ENCODE results near the gene DALRD3.

The DALRD3 gene

GRCh38 chr3:49006408-49007067 is 11.8 kb downstream of the DALRD3 start:
- no peak for DNase-seq (ENCODE audit: low read depth in 2 of 3, low spot score in 2 of 3)

- no peak for DNase-seq (ENCODE audit: low read depth in 2 of 3, low spot score in 2 of 3)
Measured at GRCh38 chr3:49005998-49006397, 12.4 kb downstream of the DALRD3 start.

GRCh38 chr3:49005303-49005680 is 13.1 kb downstream of the DALRD3 start:
- no peak for DNase-seq (ENCODE audit: low read depth in 2 of 3, low spot score in 2 of 3)

- no peak for DNase-seq (ENCODE audit: low read depth in 2 of 3, low spot score in 2 of 3)
Measured at GRCh38 chr3:49004352-49005302, 13.8 kb downstream of the DALRD3 start.

- DNase-seq (ENCODE audit: low read depth in 2 of 3, low spot score in 2 of 3), result no peak
Measured at GRCh38 chr3:49001155-49001554, 17.2 kb downstream of the DALRD3 start.

- DNase-seq (ENCODE audit: low read depth in 2 of 3, low spot score in 2 of 3), result no peak
Measured at GRCh38 chr3:48999085-48999858, 19.1 kb downstream of the DALRD3 start.

- DNase-seq (ENCODE audit: low read depth in 2 of 3, low spot score in 2 of 3), result no peak
Measured at GRCh38 chr3:48997714-48998637, 20.4 kb downstream of the DALRD3 start.

- DNase-seq (ENCODE audit: low read depth in 2 of 3, low spot score in 2 of 3), result no peak
Measured at GRCh38 chr3:48997102-48997635, 21.2 kb downstream of the DALRD3 start.

- no peak for DNase-seq (ENCODE audit: low read depth in 2 of 3, low spot score in 2 of 3)
Measured at GRCh38 chr3:48996640-48997039, 21.7 kb downstream of the DALRD3 start.

GRCh38 chr3:48993834-48994233 is 24.5 kb downstream of the DALRD3 start:
- no peak for DNase-seq (ENCODE audit: low read depth in 2 of 3, low spot score in 2 of 3)

GRCh38 chr3:48991851-48992545 is 26.4 kb downstream of the DALRD3 start:
- no peak for DNase-seq (ENCODE audit: low read depth in 2 of 3, low spot score in 2 of 3)

- no peak for DNase-seq (ENCODE audit: low read depth in 2 of 3, low spot score in 2 of 3)
Measured at GRCh38 chr3:48990636-48991469, 27.5 kb downstream of the DALRD3 start.

GRCh38 chr3:48989796-48990635 is 28.4 kb downstream of the DALRD3 start, which contains the start of gene P4HTM:
Gene P4HTM (plus strand): TSS chr3:48990241. CDS start chr3:48990257, 16 bp downstream.
- peak; percentile 65 to 70 (median 68) for DNase-seq (ENCODE audit: low read depth in 2 of 3, low spot score in 2 of 3)

- DNase-seq (ENCODE audit: low read depth in 2 of 3, low spot score in 2 of 3), result no peak
Measured at GRCh38 chr3:48989126-48989795, 29.1 kb downstream of the DALRD3 start.

GRCh38 chr3:48985831-48986376 is 32.5 kb downstream of the DALRD3 start:
- no peak for DNase-seq (ENCODE audit: low read depth in 2 of 3, low spot score in 2 of 3)

- DNase-seq (ENCODE audit: low read depth in 2 of 3, low spot score in 2 of 3), result no peak
Measured at GRCh38 chr3:48984663-48985062, 33.7 kb downstream of the DALRD3 start.

- DNase-seq (ENCODE audit: low read depth in 2 of 3, low spot score in 2 of 3), result no peak
Measured at GRCh38 chr3:48983096-48983495, 35.3 kb downstream of the DALRD3 start.
